Heart left ventricle (tissue), 16 donors: Measurements from ENCODE around the gene SVEP1. TPM values are rescaled to one million over a fixed set of nuclear protein-coding genes. Genes with fewer than 3 reads are reported as not detected.
"Not testable (repeated sequence)": the region's sequence is repeated elsewhere in the genome, so short reads cannot be mapped to it uniquely, and the experiment has no call there.

Experiments
- ATAC-seq, 4 donors: fragments of 200-7000 bp; cut with Tn5 transposase; one replicate each; pipeline ENCODE4 v1.9.1; 2020 to 2022; ENCODE audit warnings: moderate library complexity in 4 of 4, mild to moderate bottlenecking in 3 of 4, moderate number of reproducible peaks in 1 of 4
- DNase-seq, 5 donors: peaks; one replicate each; pipeline ENCODE4 v3.0.0-alpha.2; 2020
- H3K27ac ChIP-seq, 12 donors: fragments of 200-600 bp; sonication (generic) in 4 of 12; one replicate each; pipeline versions ENCODE4 v1.5.0 to v1.8.0; 2016 to 2022; ENCODE audit warnings: mild to moderate bottlenecking in 2 of 12
- H3K27me3 ChIP-seq, 9 donors: fragments of 200-600 bp; sonication (generic) in 2 of 9; one replicate each; pipeline versions ENCODE4 v1.5.1 to v1.8.0; 2016 to 2022; ENCODE audit warnings: mild to moderate bottlenecking in 3 of 9
- H3K36me3 ChIP-seq, 9 donors: fragments of 200-600 bp; sonication (generic) in 2 of 9; one replicate each; pipeline versions ENCODE4 v1.5.0 to v1.8.0; 2018 to 2022; ENCODE audit warnings: mild to moderate bottlenecking in 2 of 9
- H3K4me1 ChIP-seq, 12 donors: fragments of 200-600 bp; sonication (generic) in 4 of 12; one replicate each; pipeline versions ENCODE4 v1.5.0 to v1.8.0; 2016 to 2022; ENCODE audit warnings: mild to moderate bottlenecking in 3 of 12
- H3K4me3 ChIP-seq, 12 donors: fragments of 200-600 bp; sonication (generic) in 4 of 12; one replicate each; pipeline versions ENCODE4 v1.5.0 to v1.8.0; 2017 to 2022; ENCODE audit warnings: mild to moderate bottlenecking in 9 of 12, moderate library complexity in 4 of 12
- H3K9me3 ChIP-seq, 12 donors: fragments of 200-600 bp; sonication (generic) in 4 of 12; one replicate each; pipeline versions ENCODE4 v1.5.0 to v1.8.0; 2016 to 2022; ENCODE audit warnings: mild to moderate bottlenecking in 1 of 12
- POLR2A ChIP-seq, 2 donors: fragments of 450-650 bp; IDR thresholded peaks; one replicate each; pipeline ENCODE4 v1.6.1; 2017; ENCODE audit warnings: antibody characterized with exemption in 2 of 2, mild to moderate bottlenecking in 2 of 2, moderate library complexity in 2 of 2
- WGBS, 4 donors: extraction: QIAGEN DNeasy Blood & Tissue Kit in 2 of 4; methylation state at CpG; one replicate each; pipeline versions ENCODE4 v1.1.5 to v1.1.7; 2013 to 2018; 5-methylcytosine and 5-hydroxymethylcytosine counted together
- intact Hi-C, 10 donors: fragments of 100-400 bp; cut with DNase I; formaldehyde crosslinking; loops; one replicate each; pipeline versions ENCODE4 v1.11.1 to v1.14.2; 2022
- polyA plus RNA-seq, 2 donors: library from polyadenylated mRNA; stranded (reverse); fragments of 200-250 nt; gene quantifications; one replicate each; pipeline ENCODE4 v1.2.3, GENCODE V29; 2013
- total RNA-seq, 9 donors: library from RNA; depleted of rRNA in 2 of 9; stranded (reverse); fragments of >200 nt in 2 of 9; fragmentation: NEBNext Ultra II Directional in 3 of 9; extraction: Animal tissue kit (Norgen Biotek cat#: 25700) in 3 of 9; gene quantifications; one replicate each; pipeline versions ENCODE4 v1.1.0 to v1.2.4, GENCODE V29; 2016 to 2023
- TF ChIP-seq, protein P1 (sequence below), 12 donors: fragments of 200-600 bp; sonication (generic) in 4 of 12; IDR thresholded peaks; one replicate each; pipeline versions ENCODE4 v1.5.0 to v1.8.0; 2018 to 2022; ENCODE audit warnings: antibody characterized with exemption in 12 of 12, mild to moderate bottlenecking in 5 of 12
- donor health status: ischemic (EF 13 %, LVEDD 7.1; RV severe dilation, severe dysfunction).
- donor health status: healthy with polysubstance abuse.
- donor health status: DM: no; HTN: yes; CAD: no.
- donor health status: DM: no; HTN: no; CAD: no.
- donor health status: ischemic (EF 25% LVEDD 6.9; RV normal size, moderate dysfunction).
- donor health status: ischemic (EF 25% LVEDD 5.7; RV mildly dilated, moderate dysfunction).
- donor health status: healthy.
- donor health status: DM: yes; HTN: yes; CAD: no.
- donor health status: ischemic (EF 35%, LVEDD 5.7; RV mildly dilated, moderate dysfunction).
- donor health status: nonischemic (EF 11% LVEDD 7.7; RV severe dilation, severe dysfunction).
- donor health status: DM: yes; HTN: yes; CAD: no.
- donor health status: PGD.
- donor health status: ischemic (EF 29% LVEDD 5.4; RV normal size, mild dysfunction).
- donor health status: nonischemic (EF 23%, LVEDD 6.1; RV moderate dilation, normal function).

The SVEP1 gene
- total and polyA plus RNA-seq, 11 donors, result 0.50 to 34.4 (median 7.5) TPM

- DNase-seq (no peak), ATAC-seq (no peak)
- H3K9me3 ChIP-seq, result no peaks in the 10 kb centered on the region
- intact Hi-C loops, result no loop called here
- no peak overlapping the region for H3K4me3 ChIP-seq
- H3K36me3 ChIP-seq, result no peaks in the 10 kb centered on the region
- H3K4me1 ChIP-seq, result peaks cover 0 to 34% (median 3%) of the 10 kb centered on the region in 12 donors
- WGBS, 4 donors, result 44 to 75% (median 57%) methylated on average over 2 of the region's 2 CpGs
- peak overlapping the region in 3 of 12 donors; percentile 25 to 66 (median 45) for H3K27ac ChIP-seq
- no peaks in the 10 kb centered on the region for H3K27me3 ChIP-seq
- TF ChIP-seq, protein P1, sequence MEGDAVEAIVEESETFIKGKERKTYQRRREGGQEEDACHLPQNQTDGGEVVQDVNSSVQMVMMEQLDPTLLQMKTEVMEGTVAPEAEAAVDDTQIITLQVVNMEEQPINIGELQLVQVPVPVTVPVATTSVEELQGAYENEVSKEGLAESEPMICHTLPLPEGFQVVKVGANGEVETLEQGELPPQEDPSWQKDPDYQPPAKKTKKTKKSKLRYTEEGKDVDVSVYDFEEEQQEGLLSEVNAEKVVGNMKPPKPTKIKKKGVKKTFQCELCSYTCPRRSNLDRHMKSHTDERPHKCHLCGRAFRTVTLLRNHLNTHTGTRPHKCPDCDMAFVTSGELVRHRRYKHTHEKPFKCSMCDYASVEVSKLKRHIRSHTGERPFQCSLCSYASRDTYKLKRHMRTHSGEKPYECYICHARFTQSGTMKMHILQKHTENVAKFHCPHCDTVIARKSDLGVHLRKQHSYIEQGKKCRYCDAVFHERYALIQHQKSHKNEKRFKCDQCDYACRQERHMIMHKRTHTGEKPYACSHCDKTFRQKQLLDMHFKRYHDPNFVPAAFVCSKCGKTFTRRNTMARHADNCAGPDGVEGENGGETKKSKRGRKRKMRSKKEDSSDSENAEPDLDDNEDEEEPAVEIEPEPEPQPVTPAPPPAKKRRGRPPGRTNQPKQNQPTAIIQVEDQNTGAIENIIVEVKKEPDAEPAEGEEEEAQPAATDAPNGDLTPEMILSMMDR (IDR thresholded peaks at IDR 0.05), result no peak
- no peak for TF ChIP-seq POLR2A (IDR thresholded peaks at IDR 0.05)
Observed at GRCh38 chr9:110538647-110539041, 40.9 kb downstream of the SVEP1 start.

DNA sequence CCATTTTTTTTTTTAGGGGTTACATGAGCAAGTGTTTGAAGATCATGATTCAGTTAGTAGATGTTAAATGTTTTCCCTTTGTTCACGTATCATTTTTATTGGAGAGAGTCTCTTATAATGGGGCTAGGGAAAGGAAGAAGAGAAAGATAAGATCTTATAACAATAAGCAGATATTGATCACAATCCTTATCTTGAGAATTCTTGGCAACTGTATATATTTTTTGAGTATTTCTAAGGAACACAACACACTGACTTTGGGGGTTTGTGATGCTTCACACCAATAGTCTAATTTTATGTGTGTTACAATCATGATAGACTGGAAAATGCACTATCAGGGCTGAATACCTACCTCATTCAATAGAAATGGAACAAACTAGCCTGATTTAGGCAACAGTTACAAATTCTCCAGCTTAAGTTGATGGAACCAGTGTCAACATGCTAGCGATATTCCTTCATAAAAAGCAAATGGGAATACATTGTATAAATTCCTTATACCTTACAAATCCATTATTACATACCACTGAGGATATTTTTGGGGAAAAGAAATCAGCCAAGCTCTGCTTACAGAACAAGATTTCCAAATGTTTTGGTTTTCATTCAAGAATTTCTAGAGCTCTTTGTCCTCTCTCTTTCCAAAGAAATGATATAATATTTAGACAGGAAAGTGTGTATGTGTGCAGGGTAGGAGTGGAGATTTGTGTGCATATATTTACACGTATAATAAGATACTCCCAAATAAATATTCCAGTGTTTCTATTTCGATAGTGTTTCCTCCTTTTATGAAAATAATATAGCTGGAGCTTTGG, 41.5 kb downstream of the SVEP1 start:
- H3K27ac ChIP-seq, result peak overlapping the region in 6 of 12 donors; percentile 25 to 66 (median 47)
- ATAC-seq (no peak), DNase-seq (no peak)
- intact Hi-C loops, result no loop called here
- no peaks in the 10 kb centered on the region for H3K9me3 ChIP-seq
- 34 to 54% (median 46%) methylated on average over 4 of the region's 4 CpGs for WGBS, 4 donors
- no peaks in the 10 kb centered on the region for H3K27me3 ChIP-seq
- no peaks in the 10 kb centered on the region for H3K36me3 ChIP-seq
- TF ChIP-seq POLR2A (IDR thresholded peaks at IDR 0.05), result no peak
- TF ChIP-seq, protein P1 (IDR thresholded peaks at IDR 0.05), result no peak
- no peak overlapping the region for H3K4me3 ChIP-seq
- H3K4me1 ChIP-seq, result peaks cover 0 to 28% (median 3%) of the 10 kb centered on the region in 12 donors

GRCh38 chr9:110536822-110537221, 42.7 kb downstream of the SVEP1 start:
- peak in 1 of 4 donors; percentile 62 for ATAC-seq
- WGBS, 4 donors, result 58 to 66% (median 60%) methylated on average over 4 of the region's 4 CpGs
- peak overlapping the region in 4 of 12 donors; percentile 7 to 66 (median 24) for H3K27ac ChIP-seq
- H3K4me3 ChIP-seq, result no peak overlapping the region
- H3K27me3 ChIP-seq, result no peaks in the 10 kb centered on the region
- intact Hi-C loops, result no loop called here
- H3K9me3 ChIP-seq, result no peaks in the 10 kb centered on the region
- peaks cover 0 to 26% (median 3%) of the 10 kb centered on the region in 12 donors for H3K4me1 ChIP-seq
- TF ChIP-seq POLR2A (IDR thresholded peaks at IDR 0.05), result no peak
- TF ChIP-seq, protein P1 (IDR thresholded peaks at IDR 0.05), result no peak
- H3K36me3 ChIP-seq, result no peaks in the 10 kb centered on the region
- no peak for DNase-seq

DNA sequence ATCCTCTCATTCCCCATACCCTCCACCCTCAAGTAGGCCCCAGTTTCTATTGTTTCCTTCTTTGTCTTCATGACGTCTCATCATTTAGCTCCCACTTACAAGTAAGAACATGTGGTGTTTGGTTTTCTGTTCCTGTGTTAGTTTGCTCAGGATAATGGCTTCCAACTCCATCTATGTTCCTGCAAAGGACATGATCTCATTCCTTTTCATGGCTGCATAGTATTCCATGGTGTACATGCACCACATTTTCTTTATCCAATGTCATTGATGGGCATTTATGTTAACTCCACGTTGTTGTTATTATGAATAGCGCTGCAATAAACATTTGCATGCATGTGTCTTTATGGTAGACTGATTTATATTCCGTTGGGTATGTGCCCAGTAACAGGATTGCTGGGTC, 45.4 kb downstream of the SVEP1 start:
- intact Hi-C loops, H3K4me3 ChIP-seq, DNase-seq, H3K9me3 ChIP-seq, ATAC-seq, H3K27me3 ChIP-seq, H3K27ac ChIP-seq, H3K36me3 ChIP-seq: not testable (repeated sequence)
- peaks cover 0 to 26% (median 3%) of the 10 kb centered on the region in 12 donors for H3K4me1 ChIP-seq
- 86 to 91% (median 88%) methylated on average over 4 of the region's 4 CpGs for WGBS, 4 donors
